Ishikawa (cell line): ENCODE measurements around the gene CPED1.

ENCODE experiments used
- CEBPB ChIP-seq: IDR thresholded peaks from 2 replicates; pipeline ENCODE4 v1.6.1; 2012
- CREB1 ChIP-seq: IDR thresholded peaks from 2 replicates; pipeline ENCODE4 v1.6.1; 2012; ENCODE audit warnings: low read depth
- EGR1 ChIP-seq: IDR thresholded peaks from 2 replicates; pipeline ENCODE4 v1.6.1; 2012
- EP300 ChIP-seq: IDR thresholded peaks from 2 replicates; pipeline ENCODE4 v1.6.1; 2012; ENCODE audit warnings: borderline replicate concordance
- FOXM1 ChIP-seq: IDR thresholded peaks from 2 replicates; pipeline ENCODE4 v1.6.1; 2012; ENCODE audit warnings: low read depth, borderline replicate concordance
- MAX ChIP-seq: IDR thresholded peaks from 2 replicates; pipeline ENCODE4 v1.6.1; 2012
- NFIC ChIP-seq: IDR thresholded peaks from 2 replicates; pipeline ENCODE4 v1.6.1; 2012
- RAD21 ChIP-seq: IDR thresholded peaks from 2 replicates; pipeline ENCODE4 v1.6.1; 2012; ENCODE audit warnings: low read depth
- REST ChIP-seq: IDR thresholded peaks from 2 replicates; pipeline ENCODE4 v1.6.1; 2012; ENCODE audit warnings: low read depth, mild to moderate bottlenecking
- TAF1 ChIP-seq: IDR thresholded peaks from 2 replicates; pipeline ENCODE4 v1.6.1; 2012; ENCODE audit warnings: low read depth, mild to moderate bottlenecking
- TCF12 ChIP-seq: IDR thresholded peaks from 2 replicates; pipeline ENCODE4 v1.6.1; 2012; ENCODE audit warnings: low read depth
- TEAD4 ChIP-seq: IDR thresholded peaks from 2 replicates; pipeline ENCODE4 v1.6.1; 2012
- YY1 ChIP-seq: IDR thresholded peaks from 2 replicates; pipeline ENCODE4 v1.6.1; 2012; ENCODE audit warnings: low read depth
- ZBTB7A ChIP-seq: IDR thresholded peaks from 2 replicates; pipeline ENCODE4 v1.6.1; 2012; ENCODE audit warnings: low read depth
- TF ChIP-seq, protein P1 (sequence below): IDR thresholded peaks from 2 replicates; pipeline ENCODE4 v1.6.1; 2012

Gene CPED1

GRCh38 chr7:121058975-121059374 lies 70.5 kb downstream of the CPED1 start:
- TF ChIP-seq TEAD4 (no peak), MAX (no peak), RAD21 (no peak), EP300 (no peak), EGR1 (no peak), NFIC (no peak), CEBPB (no peak), YY1 (no peak), ZBTB7A (no peak), FOXM1 (no peak), REST (no peak), CREB1 (no peak), TAF1 (no peak), TCF12 (no peak)
- TF ChIP-seq, protein P1, sequence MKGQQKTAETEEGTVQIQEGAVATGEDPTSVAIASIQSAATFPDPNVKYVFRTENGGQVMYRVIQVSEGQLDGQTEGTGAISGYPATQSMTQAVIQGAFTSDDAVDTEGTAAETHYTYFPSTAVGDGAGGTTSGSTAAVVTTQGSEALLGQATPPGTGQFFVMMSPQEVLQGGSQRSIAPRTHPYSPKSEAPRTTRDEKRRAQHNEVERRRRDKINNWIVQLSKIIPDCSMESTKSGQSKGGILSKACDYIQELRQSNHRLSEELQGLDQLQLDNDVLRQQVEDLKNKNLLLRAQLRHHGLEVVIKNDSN, result no peak

- no peak for TF ChIP-seq CREB1
- TF ChIP-seq RAD21, result no peak
- no peak for TF ChIP-seq EGR1
- no peak for TF ChIP-seq REST
- no peak for TF ChIP-seq NFIC
These were observed 73.4 kb downstream of the CPED1 start for GRCh38 chr7:121061677-121062582.

DNA sequence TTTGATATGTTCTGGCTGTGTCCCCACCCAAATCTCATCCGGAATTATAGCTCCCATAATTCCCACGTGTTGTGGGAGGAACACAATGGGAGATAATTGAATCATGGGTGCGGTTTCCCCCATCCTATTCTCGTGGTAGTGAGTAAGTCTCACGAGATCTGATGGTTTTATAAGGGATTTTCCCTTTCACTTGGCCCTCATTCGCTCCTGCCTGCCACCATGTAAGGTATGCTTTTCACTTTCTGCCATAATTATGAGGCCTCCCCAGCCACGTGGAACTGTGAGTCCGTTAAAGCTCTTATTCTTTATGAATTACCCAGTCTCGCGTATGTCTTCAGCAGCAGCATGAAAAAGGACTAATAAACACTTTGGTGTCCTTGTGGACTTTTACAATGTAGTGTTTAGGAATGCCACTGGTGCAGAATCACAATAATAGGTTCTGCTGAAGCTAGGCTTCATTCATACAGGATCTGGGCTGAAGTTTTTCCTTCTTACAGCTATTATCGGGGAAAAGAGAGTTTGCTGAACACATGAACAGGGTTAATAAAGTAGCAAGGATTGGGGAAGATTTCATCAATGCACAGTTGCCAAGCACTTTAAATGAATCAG lies 74.3 kb downstream of the CPED1 start:
- TF ChIP-seq REST, result no peak

DNA sequence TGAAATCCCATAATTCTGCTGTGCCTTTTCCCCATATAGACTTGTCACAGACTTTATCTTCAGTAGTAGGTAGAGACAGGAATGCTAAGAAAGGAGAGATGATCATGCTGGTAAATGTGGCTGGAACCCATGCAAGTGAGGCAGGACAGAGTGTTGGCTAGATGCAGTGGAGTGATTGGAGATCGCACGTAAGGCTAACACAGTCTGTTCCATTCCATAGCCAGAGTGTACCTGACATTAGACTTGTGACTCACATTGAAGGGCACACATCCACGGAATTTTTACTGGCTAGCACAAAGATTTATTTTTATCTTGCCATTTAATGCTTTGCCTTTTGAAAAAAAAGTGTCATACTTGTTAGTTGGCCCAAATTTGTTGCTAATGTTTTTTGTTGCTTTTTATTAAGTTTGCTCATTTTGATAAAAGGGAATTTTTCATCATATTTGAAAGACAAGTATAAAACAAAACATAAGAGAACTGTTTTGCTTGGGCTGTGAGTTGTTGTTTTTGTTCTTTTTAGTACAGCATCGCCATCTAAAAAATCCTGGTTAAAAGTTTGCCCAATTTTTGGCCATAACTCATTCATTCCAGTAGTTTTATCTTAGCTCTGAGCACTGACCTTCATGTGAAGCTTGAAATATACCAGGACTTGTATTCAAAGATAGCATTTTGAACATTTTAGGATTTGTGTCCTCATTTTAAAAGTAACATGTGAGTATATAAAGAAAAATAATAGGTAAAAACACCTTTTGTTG lies 81.0 kb downstream of the CPED1 start:
- TF ChIP-seq TEAD4 (no peak), ZBTB7A (no peak), TCF12 (no peak), NFIC (no peak), RAD21 (no peak), EP300 (no peak), TAF1 (no peak)
- TF ChIP-seq, protein P1, result no peak
